HepG2 (cell line): Measurements from ENCODE around the gene FBXO11. TPM values are rescaled to one million over a fixed set of nuclear protein-coding genes. Genes with fewer than 3 reads are reported as not detected.
A peak's percentile ranks its signal among the peaks of the same experiment; 100 is the strongest.

ENCODE experiments used
- ATAC-seq: fragments of 200-7000 bp; cut with Tn5 transposase; 3 replicates; pipeline ENCODE4 v1.9.1; 2020; ENCODE audit warnings: mild to moderate bottlenecking, moderate library complexity
- BruUV-seq: library from RNA; stranded (reverse); fragments of 400-500 nt; replicated peaks from 2 replicates; lab custom pipeline; 2021; lab: Mats Ljungman, UMichigan
- CTCF ChIA-PET: fragments of 300-600 bp; formaldehyde crosslinking; extraction: SDS; loops from one replicate; lab custom pipeline; 2021; ENCODE audit warnings: low total read pairs, inconsistent platforms, low intra/inter-chr PET ratio; lab: Yijun Ruan, JAX
- POLR2A ChIA-PET: fragments of 350-600 bp; sonication (Branson Sonifier 250); formaldehyde crosslinking; loops from one replicate; lab custom pipeline; 2020; ENCODE audit warnings: antibody characterized with exemption, inconsistent platforms; lab: Yijun Ruan, JAX
- DNase-seq: peaks from one replicate; pipeline ENCODE4 v3.0.0-alpha.2; 2015; ENCODE audit warnings: low spot score
- FAIRE-seq: peaks from 3 replicates; lab custom pipeline; 2011; peaks lifted over from hg19 to GRCh38; lab: Jason Lieb, UNC
- H2AFZ ChIP-seq: one replicate; pipeline ENCODE4 v1.6.1; 2011; ENCODE audit warnings: low read length, inconsistent platforms
- H3K27ac ChIP-seq: fragments of 300-600 bp; 3 replicates; pipeline ENCODE4 v1.8.0; 2011; ENCODE audit warnings: mixed run types, mild to moderate bottlenecking, mixed read lengths, low read length, inconsistent platforms; ENCODE audit not compliant: insufficient read depth; ENCODE audit errors: extremely low read length
- H3K27me3 ChIP-seq, 2 experiments: fragments of 200-600 bp in 1 of 2; 2 replicates in 1 of 2; 3 replicates in 1 of 2; pipeline versions ENCODE4 v1.6.0 to v1.8.0; 2011; ENCODE audit warnings: low read length in 2 of 2, mild to moderate bottlenecking in 2 of 2, moderate library complexity in 2 of 2, inconsistent platforms in 1 of 2; ENCODE audit not compliant: insufficient read depth in 2 of 2, control insufficient read depth in 1 of 2
- H3K36me3 ChIP-seq, 2 experiments: fragments of 200-600 bp in 1 of 2; replicated peaks in 1 of 2; 2 replicates in 1 of 2; 3 replicates in 1 of 2; pipeline versions ENCODE4 v1.5.1 to v1.8.0; 2011; ENCODE audit warnings: low read length in 2 of 2, inconsistent platforms in 1 of 2; ENCODE audit not compliant: insufficient read depth in 2 of 2, control insufficient read depth in 1 of 2
- H3K4me1 ChIP-seq: 2 replicates; pipeline ENCODE4 v1.5.1; 2012; ENCODE audit warnings: low read length, inconsistent platforms; ENCODE audit not compliant: insufficient read depth
- H3K4me2 ChIP-seq: 2 replicates; pipeline ENCODE4 v1.6.0; 2011; ENCODE audit warnings: low read depth, low read length, inconsistent platforms
- H3K4me3 ChIP-seq, 3 experiments: fragments of 200-600 bp in 1 of 3; sonication (generic), shearing (Covaris generic) in 1 of 3; replicated peaks in 1 of 3; 2 replicates each; pipeline ENCODE4 v1.5.1; 2011 to 2016; ENCODE audit warnings: low read length in 3 of 3, inconsistent platforms in 2 of 3, low read depth in 2 of 3, mild to moderate bottlenecking in 2 of 3, control low read depth in 1 of 3, mixed read lengths in 1 of 3; ENCODE audit not compliant: insufficient read depth in 1 of 3
- H3K79me2 ChIP-seq: one replicate; pipeline ENCODE4 v1.6.1; 2011; ENCODE audit warnings: low read length, inconsistent platforms; ENCODE audit not compliant: insufficient read depth
- H3K9ac ChIP-seq: 2 replicates; pipeline ENCODE4 v1.6.0; 2011; ENCODE audit warnings: mild to moderate bottlenecking, low read depth, low read length, inconsistent platforms; ENCODE audit not compliant: insufficient read depth
- H3K9me3 ChIP-seq: 2 replicates; pipeline ENCODE4 v1.5.1; 2012; ENCODE audit warnings: mild to moderate bottlenecking, low read length
- H4K20me1 ChIP-seq: 2 replicates; pipeline ENCODE4 v1.6.0; 2011; ENCODE audit warnings: inconsistent platforms, mild to moderate bottlenecking, low read length, moderate library complexity; ENCODE audit not compliant: insufficient read depth
- GATAD1 ChIP-seq: IDR thresholded peaks from 2 replicates; pipeline ENCODE4 v1.6.1; 2016; ENCODE audit warnings: missing genetic modification reagents, missing compliant biosample characterization
- GRHL1 ChIP-seq: sonication (generic); formaldehyde crosslinking; conservative IDR thresholded peaks from 2 replicates; pipeline ENCODE4 v1.8.0; 2022; ENCODE audit warnings: missing genetic modification reagents
- HNF4G ChIP-seq, 2 experiments: sonication (generic) in 1 of 2; formaldehyde crosslinking in 1 of 2; IDR thresholded peaks; 2 replicates each; pipeline versions ENCODE4 v1.4.0 to v1.6.1; 2011 to 2020; ENCODE audit warnings: borderline replicate concordance in 2 of 2, low read depth in 2 of 2, mild to moderate bottlenecking in 2 of 2, low read length in 1 of 2, missing genetic modification reagents in 1 of 2, moderate library complexity in 1 of 2
- IKZF1 ChIP-seq: fragments of 450-650 bp; IDR thresholded peaks from 2 replicates; pipeline ENCODE4 v1.7.1; 2016
- KDM1A ChIP-seq: IDR thresholded peaks from 2 replicates; pipeline ENCODE4 v1.6.1; 2016; ENCODE audit warnings: missing compliant biosample characterization
- RELA ChIP-seq: sonication (generic); formaldehyde crosslinking; IDR thresholded peaks from 2 replicates; pipeline ENCODE4 v1.4.0; 2020; ENCODE audit warnings: missing genetic modification reagents
- TOPORS ChIP-seq: sonication (generic); formaldehyde crosslinking; IDR thresholded peaks from 2 replicates; pipeline ENCODE4 v1.8.0; 2023; ENCODE audit warnings: mild to moderate bottlenecking, missing genetic modification reagents
- ZBTB43 ChIP-seq: sonication (generic); formaldehyde crosslinking; conservative IDR thresholded peaks from 2 replicates; pipeline ENCODE4 v1.4.0; 2020; ENCODE audit warnings: missing genetic modification reagents
- ZBTB8A ChIP-seq: sonication (generic); formaldehyde crosslinking; IDR thresholded peaks from 2 replicates; pipeline ENCODE4 v1.4.0; 2020; ENCODE audit warnings: mild to moderate bottlenecking, low read depth, missing genetic modification reagents, borderline replicate concordance
- ZFAT ChIP-seq: sonication (generic); formaldehyde crosslinking; conservative IDR thresholded peaks from 2 replicates; pipeline ENCODE4 v1.8.1; 2023; ENCODE audit warnings: missing genetic modification reagents, inconsistent platforms
- ZMYM2 ChIP-seq: sonication (generic); formaldehyde crosslinking; IDR thresholded peaks from 2 replicates; pipeline ENCODE4 v1.8.0; 2022; ENCODE audit warnings: mild to moderate bottlenecking, missing genetic modification reagents
- ZNF20 ChIP-seq: sonication (generic); formaldehyde crosslinking; IDR thresholded peaks from 2 replicates; pipeline ENCODE4 v1.4.0; 2020; ENCODE audit warnings: mild to moderate bottlenecking, moderate library complexity, missing genetic modification reagents
- ZNF33A ChIP-seq: sonication (generic); formaldehyde crosslinking; IDR thresholded peaks from 2 replicates; pipeline ENCODE4 v1.5.1; 2020; ENCODE audit warnings: missing genetic modification reagents, mild to moderate bottlenecking, moderate library complexity, borderline replicate concordance
- ZNF510 ChIP-seq: sonication (generic); formaldehyde crosslinking; IDR thresholded peaks from 2 replicates; pipeline ENCODE4 v1.4.0; 2020; ENCODE audit warnings: low read depth, mild to moderate bottlenecking, missing genetic modification reagents
- ZNF572 ChIP-seq: sonication (generic); formaldehyde crosslinking; IDR thresholded peaks from 2 replicates; pipeline ENCODE4 v1.5.1; 2020; ENCODE audit warnings: mild to moderate bottlenecking, missing genetic modification reagents
- ZNF672 ChIP-seq: sonication (generic); formaldehyde crosslinking; IDR thresholded peaks from 2 replicates; pipeline ENCODE4 v1.8.1; 2022; ENCODE audit warnings: missing genetic modification reagents
- ZNF766 ChIP-seq: sonication (generic); formaldehyde crosslinking; IDR thresholded peaks from 2 replicates; pipeline ENCODE4 v1.5.0; 2020; ENCODE audit warnings: missing genetic modification reagents, borderline replicate concordance
- ZSCAN30 ChIP-seq: sonication (generic); formaldehyde crosslinking; IDR thresholded peaks from 2 replicates; pipeline ENCODE4 v1.5.0; 2020; ENCODE audit warnings: mild to moderate bottlenecking, missing genetic modification reagents
- WGBS: methylation state at CpG from one replicate; pipeline ENCODE4 v1.1.6; 2017; ENCODE audit warnings: low lambda C conversion rate; 5-methylcytosine and 5-hydroxymethylcytosine counted together
- in situ Hi-C: cut with HindIII; loops from 2 replicates; pipeline ENCODE4 v1.10.0; 2017; ENCODE audit warnings: low pct_unique_long_range_greater_than_20kb; ENCODE audit not compliant: extremely low pct_ligation_motif_present
- intact Hi-C: fragments of 100-400 bp; cut with micrococcal nuclease; formaldehyde crosslinking; loops from one replicate; pipeline ENCODE4 v1.10.0; 2022; ENCODE audit not compliant: unreplicated experiment
- polyA plus RNA-seq, 8 experiments: library from polyadenylated mRNA; depleted of rRNA in 3 of 8; stranded (reverse) in 7 of 8; unstranded in 1 of 8; fragments of >200 nt; fragmentation: Illumina TruSeq in 4 of 8; extraction: Trizol in 4 of 8; gene quantifications; 2 replicates each; pipeline versions ENCODE4 v1.2.1 to v1.2.3, GENCODE V29; 2011 to 2016; ENCODE audit warnings: low read depth in 4 of 8, missing spikeins in 1 of 8, mixed read lengths in 1 of 8; ENCODE audit not compliant: insufficient read depth in 1 of 8
- total RNA-seq, 5 experiments: library from RNA; depleted of rRNA; stranded (reverse); fragments of >200 nt; fragmentation: Illumina TruSeq; extraction: Trizol; gene quantifications; 2 replicates each; pipeline ENCODE4 v1.2.3, GENCODE V29; 2016; ENCODE audit warnings: low read depth in 1 of 5

FBXO11 gene
- total and polyA plus RNA-seq, 2 of the 13 experiments (the other 11 are each of a cell fraction or from before 2014, with no cell fraction given) = 27.9 to 47.6 TPM

- Histone ChIP-seq H3K9ac (peak within 1 kb of the TSS; percentile 85), H3K4me3 (peak within 1 kb of the TSS; percentile 77 to 85 (median 82)), H3K27me3 (peaks cover 0 to 11% of the 10 kb centered on the region in 2 experiments; a peak in 3 of 5 replicates), H2AFZ (peak within 1 kb of the TSS; percentile 93), H3K9me3 (no peaks in the 10 kb centered on the region), H3K27ac (peak within 1 kb of the TSS; percentile 93), H3K4me2 (peak within 1 kb of the TSS; percentile 87), H4K20me1 (peaks cover 39% of the 10 kb centered on the region), H3K4me1 (peaks cover 50% of the 10 kb centered on the region), H3K36me3 (peaks cover 3 to 10% of the 10 kb centered on the region in 2 experiments; a peak in 2 of 5 replicates), H3K79me2 (peaks cover 42% of the 10 kb centered on the region)
- WGBS = under 1% methylated on average over 74 of the region's 98 CpGs
- FAIRE-seq (no peak), DNase-seq (peak; percentile 85), ATAC-seq (peak; percentile 87)
- in situ Hi-C loops = no loop called here
- POLR2A ChIA-PET = interaction anchor here (0.6 to 2.5 kb wide), 14 partner anchors 8 to 1790 kb away, joined by 3 to 11 read pairs (median 4); partner anchors contain the start of gene MSH2
- CTCF ChIA-PET = no interaction called here
- intact Hi-C loops = loop anchor here (2.0 to 10.0 kb wide), 2 partner anchors 122 to 324 kb away; partner anchors contain the start of gene FBXO11
- BruUV-seq = no TSS peak
- TF ChIP-seq ZNF672 (CRISPR knock-in tag) (no peak; the same call in 1 of the 2 replicates), ZFAT (CRISPR knock-in tag) (peak; percentile 90; the same call in 1 of the 2 replicates), ZNF20 (CRISPR knock-in tag) (peak; percentile 86; the same call in 1 of the 2 replicates), HNF4G (IDR thresholded peaks at IDR 0.05; ENCODE audit: borderline replicate concordance, low read depth, low read length) (no peak), HNF4G (CRISPR knock-in tag; IDR thresholded peaks at IDR 0.05; ENCODE audit: borderline replicate concordance, low read depth) (peak; percentile 67; the same call in 1 of the 2 replicates), ZBTB43 (CRISPR knock-in tag) (peak; percentile 92), ZBTB8A (CRISPR knock-in tag) (0 out of 2 replicates have a peak, but pooled peaks have one; percentile 19), ZNF766 (CRISPR knock-in tag) (peak; percentile 91), ZMYM2 (CRISPR knock-in tag) (0 out of 2 replicates have a peak, but pooled peaks have one; percentile 36), GATAD1 (CRISPR knock-in tag) (peak; percentile 76), IKZF1 (no peak), ZSCAN30 (CRISPR knock-in tag) (no peak; the same call in 1 of the 2 replicates), ZNF572 (CRISPR knock-in tag) (peak; percentile 82), ZNF510 (CRISPR knock-in tag) (no peak; the same call in 1 of the 2 replicates), KDM1A (CRISPR knock-in tag) (no peak), RELA (CRISPR knock-in tag) (no peak; the same call in 1 of the 2 replicates), GRHL1 (CRISPR knock-in tag) (no peak), TOPORS (CRISPR knock-in tag) (peak; percentile 94), ZNF33A (CRISPR knock-in tag) (no peak; the same call in 1 of the 2 replicates)
Observed at GRCh38 chr2:47782671-47783485, 123.4 kb downstream of the FBXO11 start, which contains the start of gene MSH6. TSS of gene MSH6 (plus strand) at chr2:47783145. CDS start at chr2:47783234, 89 bp downstream.
